GM12874 (cell line): ENCODE data around the gene SENP7.

Experiments used
- CTCF ChIP-seq: IDR thresholded peaks from 2 replicates; pipeline ENCODE4 v1.5.1; 2011; ENCODE audit warnings: low read depth, mild to moderate bottlenecking, control low read depth, low read length, moderate library complexity; ENCODE audit not compliant: insufficient read depth

SENP7 gene

GRCh38 chr3:101423984-101424888, 88.8 kb downstream of the SENP7 start:
- TF ChIP-seq CTCF, result no peak

- TF ChIP-seq CTCF, result no peak
Measured at GRCh38 chr3:101418851-101419250, 94.2 kb downstream of the SENP7 start.

GRCh38 chr3:101414121-101414520, 98.9 kb downstream of the SENP7 start:
- no peak for TF ChIP-seq CTCF

GRCh38 chr3:101413656-101414055, 99.4 kb downstream of the SENP7 start:
- no peak for TF ChIP-seq CTCF

- TF ChIP-seq CTCF, result no peak
Measured at GRCh38 chr3:101391413-101391950, 121.5 kb downstream of the SENP7 start.

- TF ChIP-seq CTCF, result no peak
Measured at GRCh38 chr3:101388706-101389105, 124.3 kb downstream of the SENP7 start.

- TF ChIP-seq CTCF, result no peak
Measured at GRCh38 chr3:101387351-101387750, 125.7 kb downstream of the SENP7 start.
